ENCODE results near the gene SRRM2. TPM values are rescaled to one million over a fixed set of nuclear protein-coding genes. Genes with fewer than 3 reads are reported as not detected.

Gene SRRM2
- total RNA-seq, 2 donors from 2014 or later: 476 to 541 TPM

DNA sequence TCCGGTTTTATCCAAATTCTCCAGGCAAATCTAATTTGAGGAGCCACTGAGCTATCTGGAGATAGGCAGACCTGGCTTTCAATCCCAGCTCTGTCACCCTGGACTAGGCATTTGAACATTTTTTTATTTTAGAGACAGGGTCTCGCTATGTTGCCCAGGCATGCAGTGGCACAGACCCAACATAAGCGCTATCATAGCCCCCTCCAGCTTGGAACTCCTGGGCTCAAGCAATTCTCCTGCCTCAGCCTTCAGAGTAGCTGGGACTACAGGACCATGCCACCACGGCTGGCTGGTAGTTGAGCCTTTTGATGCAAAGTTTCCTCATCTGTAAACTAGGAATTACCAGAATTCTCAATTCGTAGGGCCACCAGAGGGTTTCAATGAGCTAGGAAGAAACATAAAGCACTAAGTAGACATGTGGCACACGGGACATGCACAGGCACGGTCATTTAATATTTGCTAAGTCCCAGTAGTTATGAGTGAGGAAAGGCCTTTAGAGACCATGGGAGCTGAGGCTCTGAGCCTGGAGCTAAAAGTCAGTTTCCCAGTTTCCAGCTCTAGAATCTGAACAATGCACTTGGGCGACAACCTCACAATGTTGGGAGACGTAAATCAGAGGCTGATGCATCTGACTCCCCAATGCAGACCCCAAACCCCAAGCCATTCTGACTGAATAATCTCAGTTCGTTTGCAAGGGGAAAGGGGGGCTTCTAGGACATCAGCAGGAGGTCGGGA, 23.5 kb downstream of the SRRM2 start:
- Histone ChIP-seq H3K4me1 (ENCODE audit: control insufficient read depth in 1 of 2, low read depth in 2 of 2) (peaks cover 13 to 31% of the 10 kb centered on the region in 2 donors), H3K27me3 (replicated peaks; ENCODE audit: insufficient read depth) (no peaks in the 10 kb centered on the region), H3K27ac (no peak overlapping the region), H3K4me3 (peak overlapping the region; percentile 97), H3K9me3 (no peaks in the 10 kb centered on the region), H3K36me3 (peaks cover 23% of the 10 kb centered on the region)
- DNase-seq (ENCODE audit: low spot score) (no peak), ATAC-seq (ENCODE audit: insufficient number of reproducible peaks, low FRiP score, low read depth) (no peak)
- TF ChIP-seq, protein P1, sequence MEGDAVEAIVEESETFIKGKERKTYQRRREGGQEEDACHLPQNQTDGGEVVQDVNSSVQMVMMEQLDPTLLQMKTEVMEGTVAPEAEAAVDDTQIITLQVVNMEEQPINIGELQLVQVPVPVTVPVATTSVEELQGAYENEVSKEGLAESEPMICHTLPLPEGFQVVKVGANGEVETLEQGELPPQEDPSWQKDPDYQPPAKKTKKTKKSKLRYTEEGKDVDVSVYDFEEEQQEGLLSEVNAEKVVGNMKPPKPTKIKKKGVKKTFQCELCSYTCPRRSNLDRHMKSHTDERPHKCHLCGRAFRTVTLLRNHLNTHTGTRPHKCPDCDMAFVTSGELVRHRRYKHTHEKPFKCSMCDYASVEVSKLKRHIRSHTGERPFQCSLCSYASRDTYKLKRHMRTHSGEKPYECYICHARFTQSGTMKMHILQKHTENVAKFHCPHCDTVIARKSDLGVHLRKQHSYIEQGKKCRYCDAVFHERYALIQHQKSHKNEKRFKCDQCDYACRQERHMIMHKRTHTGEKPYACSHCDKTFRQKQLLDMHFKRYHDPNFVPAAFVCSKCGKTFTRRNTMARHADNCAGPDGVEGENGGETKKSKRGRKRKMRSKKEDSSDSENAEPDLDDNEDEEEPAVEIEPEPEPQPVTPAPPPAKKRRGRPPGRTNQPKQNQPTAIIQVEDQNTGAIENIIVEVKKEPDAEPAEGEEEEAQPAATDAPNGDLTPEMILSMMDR (IDR thresholded peaks at IDR 0.05): no peak

DNA sequence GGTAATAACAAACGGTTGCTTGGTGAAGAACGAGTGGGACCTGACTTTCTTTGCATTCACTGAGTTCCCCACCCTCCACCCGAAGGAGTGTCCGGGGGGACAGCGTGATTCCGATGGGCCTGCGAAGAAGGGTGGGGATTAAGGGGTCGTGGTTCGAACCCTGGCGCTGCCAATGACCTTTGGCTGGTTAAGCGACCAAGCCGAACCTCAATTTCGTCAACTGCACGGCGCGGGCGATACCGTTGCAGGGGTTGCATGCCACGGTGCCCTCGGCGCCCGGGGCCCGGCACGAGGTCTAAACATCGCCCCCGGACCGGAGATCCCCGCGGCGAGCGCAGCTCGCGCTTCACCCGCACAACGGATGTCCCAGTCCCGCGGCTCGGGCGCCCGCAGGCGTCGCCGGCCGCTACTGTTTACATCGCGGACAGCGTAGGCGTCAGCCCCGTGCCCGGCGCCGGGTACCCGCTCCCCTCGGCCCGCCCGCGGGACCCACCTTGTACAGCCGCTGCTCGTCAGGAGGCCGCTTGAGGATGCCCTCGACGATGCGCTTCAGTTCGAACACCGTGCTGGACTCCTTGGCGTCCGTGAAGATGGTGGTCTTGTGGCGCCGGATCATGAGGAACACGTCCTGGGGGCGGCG, 24.2 kb downstream of the SRRM2 start:
- ATAC-seq (ENCODE audit: insufficient number of reproducible peaks, low FRiP score, low read depth) (no peak), DNase-seq (ENCODE audit: low spot score) (no peak)
- peak overlapping the region; percentile 97 for H3K4me3 ChIP-seq
- no peaks in the 10 kb centered on the region for H3K9me3 ChIP-seq
- H3K36me3 ChIP-seq: peaks cover 18% of the 10 kb centered on the region
- no peaks in the 10 kb centered on the region for H3K27me3 ChIP-seq (replicated peaks; ENCODE audit: insufficient read depth)
- H3K4me1 ChIP-seq (ENCODE audit: control insufficient read depth in 1 of 2, low read depth in 2 of 2): peaks cover 13 to 31% of the 10 kb centered on the region in 2 donors
- peak overlapping the region; percentile 71 to 75 for H3K27ac ChIP-seq
- TF ChIP-seq, protein P1 (IDR thresholded peaks at IDR 0.05): no peak

DNA sequence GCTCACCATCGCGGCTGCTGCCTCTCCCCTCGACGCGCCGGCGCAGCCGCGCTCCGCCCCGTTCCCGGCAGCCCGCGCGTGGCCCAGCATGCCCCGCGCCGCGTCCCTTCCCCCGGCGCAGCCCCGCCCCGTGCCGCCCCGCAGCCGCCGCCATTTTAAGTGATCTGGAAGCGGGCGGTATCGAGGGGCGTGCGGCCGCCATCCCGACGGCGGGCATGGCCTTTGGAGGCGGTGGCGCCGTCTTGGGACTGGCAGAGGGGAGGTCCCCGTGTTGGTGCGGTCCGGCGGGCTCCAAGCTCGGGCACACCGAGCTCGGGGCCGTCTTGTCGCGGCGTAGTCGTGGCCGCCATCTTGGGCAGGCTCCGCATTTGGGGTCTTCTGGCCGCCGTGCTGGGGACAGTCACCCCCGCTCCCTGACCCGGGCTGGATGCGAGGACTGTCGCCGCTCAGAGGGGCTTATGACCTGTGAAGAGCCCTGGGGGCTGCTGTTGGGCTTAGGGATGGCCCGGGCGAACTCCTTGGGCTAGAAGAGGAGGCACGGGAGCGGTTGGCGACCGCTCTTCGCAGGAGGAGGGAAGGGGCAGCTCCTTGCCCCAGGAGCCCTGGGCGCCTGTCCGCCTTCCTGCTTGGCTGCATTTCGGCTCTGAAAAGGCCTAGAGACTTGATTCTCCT, 24.9 kb downstream of the SRRM2 start, which contains the start of gene ELOB:
Gene ELOB, minus strand, starts transcription at position 50 of the 672 bp plus-strand sequence. Its CDS starts 41 bp downstream, at position 9.
- Histone ChIP-seq H3K27me3 (replicated peaks; ENCODE audit: insufficient read depth) (no peaks in the 10 kb centered on the region), H3K36me3 (peaks cover 15% of the 10 kb centered on the region), H3K27ac (peak within 1 kb of the TSS; percentile 97 to 100), H3K9me3 (no peaks in the 10 kb centered on the region), H3K4me3 (peak within 1 kb of the TSS; percentile 97), H3K4me1 (ENCODE audit: control insufficient read depth in 1 of 2, low read depth in 2 of 2) (peaks cover 13 to 31% of the 10 kb centered on the region in 2 donors)
- TF ChIP-seq, protein P1 (IDR thresholded peaks at IDR 0.05): no peak
- ATAC-seq (ENCODE audit: insufficient number of reproducible peaks, low FRiP score, low read depth) (peak; percentile 80), DNase-seq (ENCODE audit: low spot score) (peak; percentile 37)

DNA sequence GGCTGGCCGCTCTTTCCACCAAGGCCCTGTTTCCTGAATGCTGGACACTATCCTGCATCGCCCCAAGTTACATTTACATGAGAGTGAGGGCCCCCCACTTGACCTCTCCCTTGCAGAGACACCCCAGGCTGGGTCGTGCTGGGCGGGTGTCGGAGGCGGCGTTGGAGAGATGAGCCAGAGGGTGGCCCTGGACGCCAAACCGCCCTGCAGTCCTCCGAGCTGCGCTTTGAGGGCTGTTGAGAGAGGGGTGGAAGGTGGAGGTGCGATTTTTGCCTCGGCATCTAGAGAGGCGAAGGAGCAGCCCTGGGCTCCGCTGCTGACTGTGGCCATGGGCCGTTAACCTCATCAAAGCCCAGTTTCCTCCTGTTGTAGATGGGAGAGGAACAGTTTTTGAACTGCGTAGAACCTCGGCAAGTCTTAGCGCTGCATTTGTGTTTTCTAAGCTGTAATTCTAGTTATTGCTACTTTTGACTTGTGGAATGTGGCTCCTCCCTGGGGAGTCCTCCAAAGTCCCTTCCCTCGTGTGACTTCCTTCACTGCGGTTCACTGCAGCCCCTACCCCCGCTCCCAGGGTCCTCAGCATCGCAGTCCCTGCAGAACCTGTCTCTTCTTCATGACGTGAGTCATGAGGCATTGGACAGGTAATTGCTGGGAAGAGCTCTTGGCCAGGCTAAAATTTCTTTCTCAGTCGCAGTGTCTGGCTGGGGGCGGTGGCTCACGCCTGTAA, 25.6 kb downstream of the SRRM2 start:
- Histone ChIP-seq H3K4me1 (ENCODE audit: control insufficient read depth in 1 of 2, low read depth in 2 of 2) (peaks cover 13 to 31% of the 10 kb centered on the region in 2 donors), H3K27ac (peak overlapping the region; percentile 97 to 100), H3K9me3 (no peaks in the 10 kb centered on the region), H3K36me3 (peaks cover 15% of the 10 kb centered on the region), H3K27me3 (replicated peaks; ENCODE audit: insufficient read depth) (no peaks in the 10 kb centered on the region), H3K4me3 (peak overlapping the region; percentile 92)
- DNase-seq (ENCODE audit: low spot score) (no peak), ATAC-seq (ENCODE audit: insufficient number of reproducible peaks, low FRiP score, low read depth) (no peak)
- TF ChIP-seq, protein P1 (IDR thresholded peaks at IDR 0.05): no peak

All from thoracic aorta (tissue), 2 donors.